ENCODE results near the gene GALC. TPM values are rescaled to one million over a fixed set of nuclear protein-coding genes. Genes with fewer than 3 reads are reported as not detected.
A peak's percentile ranks its signal among the peaks of the same experiment; 100 is the strongest.

GALC gene
- total RNA-seq, 4 donors from 2014 or later, result 41.2 to 82.9 (median 52.0) TPM

GRCh38 chr14:87960013-87960787 is 32.8 kb downstream of the GALC start:
- Histone ChIP-seq H3K4me3 (no peak overlapping the region), H3K27me3 (no peaks in the 10 kb centered on the region), H3K36me3 (peaks cover 0 to 84% (median 0%) of the 10 kb centered on the region in 3 donors), H3K4me1 (peaks cover 0 to 4% (median 0%) of the 10 kb centered on the region in 4 donors), H3K27ac (no peak overlapping the region), H3K9me3 (peaks cover 0 to 11% (median 0%) of the 10 kb centered on the region in 4 donors)
- no peak for TF ChIP-seq POLR2A (IDR thresholded peaks at IDR 0.05)
- no peak for TF ChIP-seq EP300 (IDR thresholded peaks at IDR 0.05)
- TF ChIP-seq, protein P1, sequence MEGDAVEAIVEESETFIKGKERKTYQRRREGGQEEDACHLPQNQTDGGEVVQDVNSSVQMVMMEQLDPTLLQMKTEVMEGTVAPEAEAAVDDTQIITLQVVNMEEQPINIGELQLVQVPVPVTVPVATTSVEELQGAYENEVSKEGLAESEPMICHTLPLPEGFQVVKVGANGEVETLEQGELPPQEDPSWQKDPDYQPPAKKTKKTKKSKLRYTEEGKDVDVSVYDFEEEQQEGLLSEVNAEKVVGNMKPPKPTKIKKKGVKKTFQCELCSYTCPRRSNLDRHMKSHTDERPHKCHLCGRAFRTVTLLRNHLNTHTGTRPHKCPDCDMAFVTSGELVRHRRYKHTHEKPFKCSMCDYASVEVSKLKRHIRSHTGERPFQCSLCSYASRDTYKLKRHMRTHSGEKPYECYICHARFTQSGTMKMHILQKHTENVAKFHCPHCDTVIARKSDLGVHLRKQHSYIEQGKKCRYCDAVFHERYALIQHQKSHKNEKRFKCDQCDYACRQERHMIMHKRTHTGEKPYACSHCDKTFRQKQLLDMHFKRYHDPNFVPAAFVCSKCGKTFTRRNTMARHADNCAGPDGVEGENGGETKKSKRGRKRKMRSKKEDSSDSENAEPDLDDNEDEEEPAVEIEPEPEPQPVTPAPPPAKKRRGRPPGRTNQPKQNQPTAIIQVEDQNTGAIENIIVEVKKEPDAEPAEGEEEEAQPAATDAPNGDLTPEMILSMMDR (IDR thresholded peaks at IDR 0.05), result no peak
- no peak for DNase-seq (ENCODE audit: low spot score in 2 of 2)
- WGBS, 2 donors, result 90 to 95% methylated on average over 5 of the region's 5 CpGs

DNA sequence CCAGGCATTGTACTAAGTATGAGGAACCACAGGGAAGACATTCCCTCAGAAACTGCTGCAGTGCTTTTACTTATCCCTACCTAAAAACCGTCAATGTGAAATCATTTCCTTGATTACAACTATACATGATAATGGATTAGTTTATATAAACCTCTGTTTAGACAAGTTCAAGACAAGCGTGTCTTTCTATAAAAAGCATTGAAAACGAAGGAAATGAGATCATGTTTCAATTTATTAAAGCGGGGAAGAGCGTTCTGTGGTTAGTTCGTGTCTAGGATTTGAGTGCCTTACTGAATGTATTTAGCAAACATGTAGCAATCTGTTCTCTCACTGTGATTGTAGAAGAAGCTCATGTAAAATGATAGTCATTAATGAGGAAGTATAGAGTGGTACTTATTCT is 37.5 kb downstream of the GALC start:
- Histone ChIP-seq H3K4me3 (no peak overlapping the region), H3K27me3 (no peaks in the 10 kb centered on the region), H3K36me3 (peaks cover 0 to 59% (median 0%) of the 10 kb centered on the region in 3 donors), H3K9me3 (peaks cover 0 to 10% (median 0%) of the 10 kb centered on the region in 4 donors), H3K27ac (no peak overlapping the region), H3K4me1 (peaks cover 0 to 4% (median 0%) of the 10 kb centered on the region in 4 donors)
- TF ChIP-seq EP300 (IDR thresholded peaks at IDR 0.05), result no peak
- TF ChIP-seq POLR2A (IDR thresholded peaks at IDR 0.05), result no peak
- TF ChIP-seq, protein P1 (IDR thresholded peaks at IDR 0.05), result no peak
- WGBS, 2 donors, result 68 to 71% methylated on average over 6 of the region's 6 CpGs
- DNase-seq (ENCODE audit: low spot score in 2 of 2), result no peak

GRCh38 chr14:87952307-87953094 is 40.5 kb downstream of the GALC start:
- 57 to 58% methylated on average over 3 of the region's 3 CpGs for WGBS, 2 donors

GRCh38 chr14:87944987-87945604 is 47.9 kb downstream of the GALC start:
- Histone ChIP-seq H3K36me3 (peaks cover 0 to 69% (median 0%) of the 10 kb centered on the region in 3 donors), H3K27ac (no peak overlapping the region), H3K4me3 (no peak overlapping the region), H3K4me1 (no peaks in the 10 kb centered on the region), H3K9me3 (no peaks in the 10 kb centered on the region), H3K27me3 (no peaks in the 10 kb centered on the region)
- DNase-seq (ENCODE audit: low spot score in 2 of 2), result peak in 1 of 2 donors; percentile 11
- TF ChIP-seq, protein P1 (IDR thresholded peaks at IDR 0.05), result peak; percentile 57 to 69 (median 59)
- TF ChIP-seq EP300 (IDR thresholded peaks at IDR 0.05) (no peak), POLR2A (IDR thresholded peaks at IDR 0.05) (no peak)
- WGBS, 2 donors, result 27% methylated on average over 4 of the region's 4 CpGs

More at GRCh38 chr14:87952307-87953094, 40.5 kb downstream of the GALC start:
- H3K4me1 ChIP-seq, result peaks cover 0 to 4% (median 0%) of the 10 kb centered on the region in 4 donors
- no peaks in the 10 kb centered on the region for H3K9me3 ChIP-seq
- peaks cover 0 to 46% (median 0%) of the 10 kb centered on the region in 3 donors for H3K36me3 ChIP-seq
- no peak for DNase-seq (ENCODE audit: low spot score in 2 of 2)
- H3K27ac ChIP-seq, result no peak overlapping the region
- no peak for TF ChIP-seq EP300 (IDR thresholded peaks at IDR 0.05)
- TF ChIP-seq, protein P1 (IDR thresholded peaks at IDR 0.05), result no peak
- no peak for TF ChIP-seq POLR2A (IDR thresholded peaks at IDR 0.05)
- no peak overlapping the region for H3K4me3 ChIP-seq
- no peaks in the 10 kb centered on the region for H3K27me3 ChIP-seq
